Type B pancreatic cell (in vitro differentiated cells): Measurements from ENCODE around the gene SLC8B1. TPM values are rescaled to one million over a fixed set of nuclear protein-coding genes. Genes with fewer than 3 reads are reported as not detected.

Source experiments
- DNase-seq: peaks from one replicate; pipeline ENCODE4 v3.0.0; 2021; ENCODE audit warnings: mixed read lengths; ENCODE audit not compliant: unreplicated experiment; ENCODE audit errors: extremely low spot score
- H3K27ac Mint-ChIP-seq: 2 replicates; pipeline ENCODE4 v1.8.0; 2021; ENCODE audit warnings: mild to moderate bottlenecking, mixed read lengths
- H3K27me3 Mint-ChIP-seq: 2 replicates; pipeline ENCODE4 v1.8.0; 2021; ENCODE audit warnings: mixed read lengths
- H3K36me3 Mint-ChIP-seq: 2 replicates; pipeline ENCODE4 v1.8.0; 2021; ENCODE audit warnings: mixed read lengths
- H3K4me1 Mint-ChIP-seq: one replicate; pipeline ENCODE4 v1.8.0; 2021; ENCODE audit warnings: mixed read lengths; ENCODE audit not compliant: unreplicated experiment
- H3K4me3 Mint-ChIP-seq: 2 replicates; pipeline ENCODE4 v1.8.0; 2021; ENCODE audit warnings: mild to moderate bottlenecking, mixed read lengths
- H3K9me3 Mint-ChIP-seq: 2 replicates; pipeline ENCODE4 v1.8.0; 2021; ENCODE audit warnings: mixed read lengths
- total RNA-seq: library from RNA; stranded (reverse); gene quantifications from 2 replicates; pipeline ENCODE4 v1.2.1, GENCODE V29; 2021; ENCODE audit warnings: low replicate concordance
- TF ChIP-seq, protein P1 (sequence below): fragments of 200-600 bp; sonication (generic); conservative IDR thresholded peaks from 2 replicates; pipeline ENCODE4 v1.5.0; 2021; ENCODE audit warnings: antibody characterized with exemption, mild to moderate bottlenecking

The SLC8B1 gene
- total RNA-seq, 1 donor from 2014 or later = 29.6 TPM

DNA sequence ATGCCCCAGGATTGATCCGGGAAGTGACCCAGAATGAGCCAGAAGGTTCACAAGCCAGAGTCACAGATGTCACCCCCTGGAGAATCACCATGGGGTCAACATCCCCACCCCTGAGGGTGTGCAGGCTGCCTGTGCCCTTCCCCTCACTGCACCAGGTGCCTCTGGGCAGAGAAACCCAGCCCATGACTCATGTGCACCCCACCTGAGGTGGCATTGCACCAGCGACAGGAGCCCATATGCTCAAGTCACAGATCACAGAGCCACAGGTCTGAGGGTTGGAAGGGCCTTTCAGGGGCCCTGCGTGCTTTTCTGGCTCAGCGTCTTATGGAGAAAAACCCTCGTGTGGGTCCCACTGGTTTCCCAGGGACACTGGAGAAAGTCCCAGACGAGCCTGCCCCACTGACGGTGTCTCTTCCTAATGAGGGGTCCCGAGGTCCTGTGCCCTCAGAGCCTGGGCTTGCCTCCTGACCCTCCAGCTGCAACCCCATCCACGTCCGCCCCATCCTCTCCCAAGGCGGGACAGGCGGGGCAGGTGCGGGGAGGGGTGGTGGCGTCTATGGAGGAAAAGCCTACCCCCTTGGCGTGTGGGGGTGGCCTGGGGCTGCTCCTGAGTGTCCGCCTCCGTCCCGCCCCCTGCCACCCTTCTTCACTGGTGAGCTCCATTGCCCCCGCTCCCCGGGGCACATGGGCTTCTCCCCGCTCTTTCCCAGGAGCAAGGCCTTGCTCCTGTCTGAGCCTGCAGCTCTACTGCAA is 47.6 kb downstream of the SLC8B1 start:
- H3K27ac Mint-ChIP-seq = no peak overlapping the region
- no peaks in the 10 kb centered on the region for H3K27me3 Mint-ChIP-seq

DNA sequence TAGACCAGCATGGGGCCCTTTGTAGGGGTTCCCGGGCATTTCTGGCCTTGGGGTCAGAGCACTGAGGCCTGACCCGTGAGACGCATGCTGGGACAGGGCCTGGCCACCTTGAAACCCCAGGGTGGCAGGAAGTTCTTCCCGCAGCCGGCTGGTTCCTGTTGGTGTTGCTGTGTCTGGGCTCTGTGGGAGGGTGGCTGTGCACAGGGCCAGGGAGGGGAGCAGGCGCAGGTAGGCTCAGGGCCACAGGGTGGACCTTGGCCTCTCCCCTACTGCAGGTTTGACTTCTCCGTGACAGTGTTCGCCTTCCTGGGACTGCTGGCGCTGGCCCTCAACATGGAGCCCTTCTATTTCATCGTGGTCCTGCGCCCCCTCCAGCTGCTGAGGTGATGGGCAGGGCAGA is 48.2 kb downstream of the SLC8B1 start:
- H3K36me3 Mint-ChIP-seq = peaks cover 6% of the 10 kb centered on the region
- peaks cover 6% of the 10 kb centered on the region for H3K4me1 Mint-ChIP-seq
- H3K4me3 Mint-ChIP-seq = no peak overlapping the region
- H3K27me3 Mint-ChIP-seq = no peaks in the 10 kb centered on the region
- H3K9me3 Mint-ChIP-seq = no peaks in the 10 kb centered on the region
- no peak overlapping the region for H3K27ac Mint-ChIP-seq
- TF ChIP-seq, protein P1, sequence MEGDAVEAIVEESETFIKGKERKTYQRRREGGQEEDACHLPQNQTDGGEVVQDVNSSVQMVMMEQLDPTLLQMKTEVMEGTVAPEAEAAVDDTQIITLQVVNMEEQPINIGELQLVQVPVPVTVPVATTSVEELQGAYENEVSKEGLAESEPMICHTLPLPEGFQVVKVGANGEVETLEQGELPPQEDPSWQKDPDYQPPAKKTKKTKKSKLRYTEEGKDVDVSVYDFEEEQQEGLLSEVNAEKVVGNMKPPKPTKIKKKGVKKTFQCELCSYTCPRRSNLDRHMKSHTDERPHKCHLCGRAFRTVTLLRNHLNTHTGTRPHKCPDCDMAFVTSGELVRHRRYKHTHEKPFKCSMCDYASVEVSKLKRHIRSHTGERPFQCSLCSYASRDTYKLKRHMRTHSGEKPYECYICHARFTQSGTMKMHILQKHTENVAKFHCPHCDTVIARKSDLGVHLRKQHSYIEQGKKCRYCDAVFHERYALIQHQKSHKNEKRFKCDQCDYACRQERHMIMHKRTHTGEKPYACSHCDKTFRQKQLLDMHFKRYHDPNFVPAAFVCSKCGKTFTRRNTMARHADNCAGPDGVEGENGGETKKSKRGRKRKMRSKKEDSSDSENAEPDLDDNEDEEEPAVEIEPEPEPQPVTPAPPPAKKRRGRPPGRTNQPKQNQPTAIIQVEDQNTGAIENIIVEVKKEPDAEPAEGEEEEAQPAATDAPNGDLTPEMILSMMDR = no peak
- no peak for DNase-seq

More for the DNA sequence above, 47.6 kb downstream of the SLC8B1 start:
- DNase-seq = no peak
- peaks cover 6% of the 10 kb centered on the region for H3K4me1 Mint-ChIP-seq
- TF ChIP-seq, protein P1 = no peak
- no peaks in the 10 kb centered on the region for H3K9me3 Mint-ChIP-seq
- H3K36me3 Mint-ChIP-seq = peaks cover 11% of the 10 kb centered on the region
- H3K4me3 Mint-ChIP-seq = no peak overlapping the region

DNA sequence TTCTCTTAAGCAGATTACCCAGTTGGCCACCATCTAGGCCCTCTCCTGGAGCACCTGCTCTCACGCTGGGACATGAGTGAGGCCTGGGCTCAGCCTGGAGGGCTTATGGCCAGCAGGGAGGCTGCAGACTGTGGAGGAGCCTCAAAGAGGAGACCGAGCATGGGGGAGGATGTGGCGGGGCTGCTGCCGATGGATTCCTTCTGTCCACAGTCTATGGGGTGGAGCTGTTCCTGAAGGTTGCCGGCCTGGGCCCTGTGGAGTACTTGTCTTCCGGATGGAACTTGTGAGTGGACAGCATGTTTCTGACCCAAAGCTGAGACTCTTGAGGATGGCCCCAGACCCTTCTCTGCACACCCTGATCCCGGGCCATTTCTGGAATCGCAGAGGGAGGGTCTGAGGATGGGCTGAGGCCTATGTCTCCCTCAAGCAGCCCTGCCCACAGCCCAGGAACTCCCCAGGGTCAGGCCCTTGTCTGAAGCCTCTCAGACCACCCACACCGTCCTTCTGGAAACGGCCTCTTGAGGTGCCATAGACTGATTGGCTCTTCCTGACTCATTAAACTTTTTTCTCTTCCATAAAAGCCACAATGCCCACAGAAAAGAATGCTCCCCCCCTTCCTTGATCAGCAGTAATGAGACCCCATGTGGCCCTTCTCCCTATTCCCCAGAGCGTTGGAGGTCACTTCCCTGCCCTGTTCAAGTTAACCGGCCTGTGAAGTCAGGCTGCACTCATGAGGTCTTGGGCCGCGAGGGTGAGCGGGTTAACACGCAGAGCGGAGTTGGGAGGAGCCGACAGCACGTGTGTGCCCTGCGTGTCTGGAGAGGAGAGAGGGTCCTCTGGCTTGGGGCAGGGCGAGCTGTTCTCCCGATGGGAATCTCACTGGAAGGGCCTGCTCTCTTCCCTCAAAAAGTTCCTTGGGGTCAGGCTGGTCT is 49.0 kb downstream of the SLC8B1 start:
- TF ChIP-seq, protein P1 = no peak
- Mint-ChIP-seq H3K27ac (peak overlapping the region; percentile 36), H3K4me1 (peaks cover 6% of the 10 kb centered on the region), H3K4me3 (no peak overlapping the region), H3K9me3 (no peaks in the 10 kb centered on the region), H3K27me3 (no peaks in the 10 kb centered on the region), H3K36me3 (peaks cover 6% of the 10 kb centered on the region)
- DNase-seq = no peak

DNA sequence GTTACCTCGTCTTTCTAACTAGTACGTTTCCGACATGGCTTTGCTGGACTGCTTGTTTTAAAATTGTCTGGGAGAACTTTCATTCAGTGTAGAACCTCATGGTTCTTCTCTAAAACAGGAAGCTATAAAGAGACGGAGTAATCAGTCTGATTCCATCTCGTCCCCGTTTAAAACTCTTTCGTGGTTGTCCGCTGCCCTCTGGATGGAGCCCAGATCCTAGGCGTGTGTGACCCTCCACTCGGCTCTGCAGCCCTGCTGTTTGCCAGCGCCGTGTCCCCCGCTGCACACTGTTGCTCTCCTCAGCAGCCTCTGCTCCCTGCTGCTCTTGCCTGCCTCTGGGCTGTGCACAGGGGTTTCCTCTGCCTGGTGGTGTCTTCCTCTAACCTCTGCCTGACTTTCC is 50.2 kb downstream of the SLC8B1 start:
- Mint-ChIP-seq H3K9me3 (no peaks in the 10 kb centered on the region), H3K27ac (no peak overlapping the region), H3K36me3 (peaks cover 11% of the 10 kb centered on the region), H3K4me3 (no peak overlapping the region), H3K27me3 (no peaks in the 10 kb centered on the region), H3K4me1 (peaks cover 6% of the 10 kb centered on the region)
- TF ChIP-seq, protein P1 = no peak
- no peak for DNase-seq

DNA sequence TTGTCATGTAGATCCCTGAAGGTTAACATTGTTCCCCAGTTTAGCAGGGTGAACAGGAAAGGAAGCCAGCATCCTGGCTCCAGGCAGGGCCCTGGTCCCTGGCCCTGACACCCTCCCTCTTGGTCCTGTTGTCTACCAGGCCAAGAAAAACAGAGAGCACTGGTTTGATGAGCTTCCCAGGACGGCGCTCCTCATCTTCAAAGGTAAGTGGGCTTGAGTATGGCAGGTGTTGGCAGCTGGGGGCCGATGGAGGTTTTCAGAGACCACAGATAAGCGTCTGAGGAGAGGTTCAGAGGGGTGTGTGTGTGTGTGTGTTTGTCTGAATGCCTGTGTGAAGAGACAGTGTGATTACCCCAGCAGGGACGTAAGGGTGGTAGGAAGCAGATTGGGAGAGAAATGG is 56.3 kb downstream of the SLC8B1 start:
- no peaks in the 10 kb centered on the region for H3K4me1 Mint-ChIP-seq
- DNase-seq = no peak
- peaks cover 18% of the 10 kb centered on the region for H3K36me3 Mint-ChIP-seq
- no peak overlapping the region for H3K4me3 Mint-ChIP-seq
- TF ChIP-seq, protein P1 = no peak
- no peaks in the 10 kb centered on the region for H3K27me3 Mint-ChIP-seq
- no peaks in the 10 kb centered on the region for H3K9me3 Mint-ChIP-seq
- no peak overlapping the region for H3K27ac Mint-ChIP-seq
